OCI-LY3 (cell line): ENCODE measurements around the gene METTL23.

ENCODE experiments used
- EZH2phosphoT487 ChIP-seq: fragments of 200-600 bp; shearing (Covaris generic); IDR thresholded peaks from 2 replicates; pipeline ENCODE4 v1.6.1; 2018; ENCODE audit warnings: antibody characterized with exemption, mixed run types, low read depth
- TF ChIP-seq, protein P1 (sequence below): fragments of 200-600, 300-600 bp; sonication (generic); IDR thresholded peaks from 2 replicates; pipeline ENCODE4 v1.5.1; 2014; ENCODE audit warnings: antibody characterized with exemption, low read length, low read depth

- TF ChIP-seq, protein P1, sequence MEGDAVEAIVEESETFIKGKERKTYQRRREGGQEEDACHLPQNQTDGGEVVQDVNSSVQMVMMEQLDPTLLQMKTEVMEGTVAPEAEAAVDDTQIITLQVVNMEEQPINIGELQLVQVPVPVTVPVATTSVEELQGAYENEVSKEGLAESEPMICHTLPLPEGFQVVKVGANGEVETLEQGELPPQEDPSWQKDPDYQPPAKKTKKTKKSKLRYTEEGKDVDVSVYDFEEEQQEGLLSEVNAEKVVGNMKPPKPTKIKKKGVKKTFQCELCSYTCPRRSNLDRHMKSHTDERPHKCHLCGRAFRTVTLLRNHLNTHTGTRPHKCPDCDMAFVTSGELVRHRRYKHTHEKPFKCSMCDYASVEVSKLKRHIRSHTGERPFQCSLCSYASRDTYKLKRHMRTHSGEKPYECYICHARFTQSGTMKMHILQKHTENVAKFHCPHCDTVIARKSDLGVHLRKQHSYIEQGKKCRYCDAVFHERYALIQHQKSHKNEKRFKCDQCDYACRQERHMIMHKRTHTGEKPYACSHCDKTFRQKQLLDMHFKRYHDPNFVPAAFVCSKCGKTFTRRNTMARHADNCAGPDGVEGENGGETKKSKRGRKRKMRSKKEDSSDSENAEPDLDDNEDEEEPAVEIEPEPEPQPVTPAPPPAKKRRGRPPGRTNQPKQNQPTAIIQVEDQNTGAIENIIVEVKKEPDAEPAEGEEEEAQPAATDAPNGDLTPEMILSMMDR, result no peak
- no peak for TF ChIP-seq EZH2phosphoT487
Observed at GRCh38 chr17:76775021-76775600, 48.5 kb downstream of the METTL23 start.
